Subcutaneous abdominal adipose tissue (tissue), 5 donors: ENCODE results near the gene RBMS3.

Experiments
- H3K27ac ChIP-seq: one replicate; pipeline ENCODE4 v1.7.0; 2013; ENCODE audit warnings: low read depth, mild to moderate bottlenecking, inconsistent platforms, low read length, moderate library complexity
- H3K27me3 ChIP-seq, 5 donors: one replicate each; pipeline ENCODE4 v1.7.0; 2013; ENCODE audit warnings: low read length in 5 of 5, inconsistent platforms in 1 of 5; ENCODE audit not compliant: control insufficient read depth in 5 of 5, insufficient read depth in 4 of 5
- H3K36me3 ChIP-seq, 5 donors: one replicate each; pipeline ENCODE4 v1.7.0; 2013; ENCODE audit warnings: low read length in 5 of 5; ENCODE audit not compliant: control insufficient read depth in 5 of 5, insufficient read depth in 5 of 5
- H3K4me1 ChIP-seq, 5 donors: one replicate each; pipeline ENCODE4 v1.7.0; 2013; ENCODE audit warnings: low read length in 5 of 5, mild to moderate bottlenecking in 3 of 5, moderate library complexity in 1 of 5; ENCODE audit not compliant: control insufficient read depth in 5 of 5, insufficient read depth in 5 of 5
- H3K4me3 ChIP-seq, 5 donors: one replicate each; pipeline ENCODE4 v1.7.0; 2013; ENCODE audit warnings: low read length in 5 of 5, low read depth in 1 of 5
- H3K9ac ChIP-seq, 5 donors: one replicate each; pipeline ENCODE4 v1.7.0; 2013; ENCODE audit warnings: low read length in 5 of 5, mild to moderate bottlenecking in 4 of 5, moderate library complexity in 3 of 5
- H3K9me3 ChIP-seq, 5 donors: one replicate each; pipeline ENCODE4 v1.7.0; 2013; ENCODE audit warnings: low read length in 5 of 5; ENCODE audit not compliant: control insufficient read depth in 5 of 5
- donor health status: healthy.
- donor health status: healthy.
- donor health status: healthy.
- donor health status: healthy.
- donor health status: healthy.

RBMS3 gene

DNA sequence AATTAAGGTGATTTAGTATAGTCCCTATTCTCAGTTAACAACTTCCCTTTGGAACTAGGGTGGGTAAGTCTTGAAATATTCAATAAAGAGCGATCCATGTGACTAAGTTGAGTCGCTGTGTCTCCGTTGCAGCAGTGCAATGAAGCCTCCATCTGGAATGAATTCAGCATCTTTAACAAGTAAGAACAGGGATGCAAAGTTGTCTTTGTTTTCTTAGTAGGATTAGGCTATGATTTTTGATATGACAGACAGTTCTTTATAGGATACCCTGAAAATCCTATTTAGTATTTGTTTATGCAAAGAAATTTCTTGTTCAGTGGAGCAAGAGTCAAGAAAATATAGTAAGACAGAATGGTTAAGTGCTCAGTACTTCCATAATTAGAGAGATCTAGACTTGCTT is 52.7 kb downstream of the RBMS3 start:
- H3K4me1 ChIP-seq, result peaks cover 0 to 56% (median 39%) of the 10 kb centered on the region in 5 donors

DNA sequence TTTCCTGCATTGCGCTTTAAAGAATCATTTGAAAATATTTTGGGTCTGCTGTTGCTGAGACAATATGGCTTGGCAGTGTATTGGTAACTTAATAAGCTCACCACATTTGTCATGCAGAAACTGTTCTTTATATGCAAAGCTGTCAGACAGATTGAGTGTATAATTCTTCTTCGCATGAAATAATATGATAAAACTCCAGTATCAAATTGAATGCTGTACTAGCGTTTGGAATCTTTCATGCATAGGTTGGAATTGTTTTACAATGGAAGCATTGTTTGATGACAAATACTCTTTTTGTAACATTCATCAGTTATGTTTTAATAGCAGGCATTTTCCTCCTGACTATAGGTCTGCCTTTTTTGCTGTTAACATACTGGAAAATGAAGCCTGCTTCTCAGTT is 53.8 kb downstream of the RBMS3 start:
- Histone ChIP-seq H3K36me3 (no peaks in the 10 kb centered on the region), H3K4me1 (peaks cover 0 to 60% (median 43%) of the 10 kb centered on the region in 5 donors), H3K9ac (no peak overlapping the region), H3K9me3 (no peaks in the 10 kb centered on the region), H3K27me3 (no peaks in the 10 kb centered on the region), H3K27ac (peak overlapping the region; percentile 87), H3K4me3 (peak overlapping the region in 1 of 5 donors; percentile 57)

More for the DNA sequence above, 52.7 kb downstream of the RBMS3 start:
- H3K4me3 ChIP-seq, result no peak overlapping the region
- H3K9me3 ChIP-seq, result no peaks in the 10 kb centered on the region
- H3K27me3 ChIP-seq, result no peaks in the 10 kb centered on the region
- no peak overlapping the region for H3K27ac ChIP-seq
- H3K36me3 ChIP-seq, result no peaks in the 10 kb centered on the region
- no peak overlapping the region for H3K9ac ChIP-seq

DNA sequence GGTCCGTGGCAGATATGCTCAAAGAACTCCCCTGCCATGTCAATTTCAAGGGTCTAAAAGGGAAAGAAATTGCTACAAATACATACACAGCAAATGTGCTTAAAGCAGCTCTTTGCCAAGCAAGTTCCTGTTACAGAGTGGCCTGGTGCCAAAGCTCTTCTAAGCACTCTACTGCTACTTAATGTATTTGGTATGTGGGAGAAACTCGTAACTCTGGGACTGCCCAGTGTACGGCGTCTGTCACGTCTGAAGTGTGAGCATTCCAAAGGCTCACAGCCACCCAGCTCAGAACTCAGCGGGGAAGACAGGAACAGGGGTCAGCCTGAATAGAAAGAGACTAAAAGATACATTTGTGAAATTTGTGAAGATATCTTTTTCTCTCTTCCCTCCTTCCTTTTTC is 54.6 kb downstream of the RBMS3 start:
- peak overlapping the region; percentile 30 to 79 (median 55) for H3K9ac ChIP-seq
- H3K27me3 ChIP-seq, result no peaks in the 10 kb centered on the region
- no peaks in the 10 kb centered on the region for H3K9me3 ChIP-seq
- H3K27ac ChIP-seq, result peak overlapping the region; percentile 87
- H3K4me3 ChIP-seq, result peak overlapping the region; percentile 38 to 57 (median 48)
- H3K36me3 ChIP-seq, result no peaks in the 10 kb centered on the region
- H3K4me1 ChIP-seq, result peaks cover 0 to 60% (median 41%) of the 10 kb centered on the region in 5 donors

GRCh38 chr3:29335943-29336342 is 55.1 kb downstream of the RBMS3 start:
- peaks cover 0 to 57% (median 36%) of the 10 kb centered on the region in 5 donors for H3K4me1 ChIP-seq
- H3K27ac ChIP-seq, result peak overlapping the region; percentile 87
- no peaks in the 10 kb centered on the region for H3K36me3 ChIP-seq
- peak overlapping the region; percentile 30 to 79 (median 55) for H3K9ac ChIP-seq
- no peaks in the 10 kb centered on the region for H3K9me3 ChIP-seq
- no peaks in the 10 kb centered on the region for H3K27me3 ChIP-seq
- H3K4me3 ChIP-seq, result peak overlapping the region in 4 of 5 donors; percentile 39 to 57 (median 51)

DNA sequence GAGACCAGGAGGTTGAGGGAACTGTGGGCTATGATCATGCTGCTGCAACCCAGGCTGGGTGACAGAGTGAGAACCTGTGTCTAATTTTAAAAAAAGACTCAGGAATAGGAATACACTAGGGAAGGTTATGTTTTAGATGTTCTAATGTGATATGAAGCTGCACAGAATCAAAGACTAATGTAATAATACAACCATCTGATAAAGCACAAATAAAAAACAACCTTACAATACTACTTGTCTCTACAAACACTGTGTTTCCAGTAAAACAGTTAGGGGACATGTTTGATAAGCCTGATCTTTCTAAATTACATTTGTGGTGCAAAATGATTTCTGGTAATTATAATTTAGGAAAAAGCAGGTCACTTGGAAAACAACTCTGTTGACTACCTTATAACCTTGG is 56.7 kb downstream of the RBMS3 start:
- H3K9ac ChIP-seq, result no peak overlapping the region
- H3K9me3 ChIP-seq, result no peaks in the 10 kb centered on the region
- no peak overlapping the region for H3K4me3 ChIP-seq
- H3K27ac ChIP-seq, result no peak overlapping the region
- no peaks in the 10 kb centered on the region for H3K27me3 ChIP-seq
- peaks cover 0 to 44% (median 31%) of the 10 kb centered on the region in 5 donors for H3K4me1 ChIP-seq
- no peaks in the 10 kb centered on the region for H3K36me3 ChIP-seq

DNA sequence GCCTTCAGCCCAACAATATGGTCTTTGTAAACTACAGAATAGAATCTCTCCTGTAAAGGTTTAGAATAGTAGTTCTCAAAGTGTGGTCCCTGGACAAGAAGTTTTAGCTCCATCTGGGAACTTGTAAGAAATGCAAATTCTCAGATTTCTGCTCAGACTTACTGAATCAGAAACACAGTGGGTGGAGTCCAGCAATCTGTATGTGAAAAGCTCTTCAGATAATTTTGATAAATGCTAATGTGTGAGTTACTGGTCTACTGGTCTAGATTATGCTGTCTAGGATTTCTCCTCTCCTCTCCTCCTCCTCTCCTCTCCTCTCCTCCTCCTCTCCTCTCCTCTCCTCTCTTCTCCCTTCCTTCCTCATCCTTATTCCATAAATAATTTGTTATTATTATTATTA is 57.5 kb downstream of the RBMS3 start:
- Histone ChIP-seq H3K4me1 (peaks cover 0 to 38% (median 28%) of the 10 kb centered on the region in 5 donors), H3K9me3 (no peaks in the 10 kb centered on the region), H3K27ac (no peak overlapping the region), H3K36me3 (no peaks in the 10 kb centered on the region), H3K9ac (no peak overlapping the region), H3K4me3 (no peak overlapping the region), H3K27me3 (no peaks in the 10 kb centered on the region)

- Histone ChIP-seq H3K4me1 (peaks cover 0 to 29% (median 27%) of the 10 kb centered on the region in 5 donors), H3K36me3 (no peaks in the 10 kb centered on the region), H3K27me3 (no peaks in the 10 kb centered on the region), H3K9ac (no peak overlapping the region), H3K9me3 (no peaks in the 10 kb centered on the region), H3K27ac (no peak overlapping the region), H3K4me3 (no peak overlapping the region)
Measured at GRCh38 chr3:29339016-29339833, 58.4 kb downstream of the RBMS3 start.

DNA sequence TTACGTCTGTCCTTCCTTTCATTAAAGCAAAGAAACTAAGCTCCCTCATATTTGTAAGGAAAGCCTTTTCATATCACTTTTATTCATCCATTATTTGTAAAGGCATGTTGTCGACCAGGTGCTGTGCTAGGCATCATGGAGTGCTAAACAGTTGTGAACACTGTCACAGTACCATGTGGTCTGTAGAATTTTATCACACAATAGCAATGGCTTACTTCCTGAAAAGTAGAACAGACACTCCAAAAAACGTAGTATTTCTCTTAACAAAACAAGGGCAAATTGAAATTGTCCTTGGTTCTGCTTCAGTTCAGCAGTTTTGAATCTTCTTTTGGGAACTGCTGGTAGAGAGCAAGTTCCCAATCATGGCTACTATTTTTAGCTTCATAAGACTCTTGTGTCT is 63.3 kb downstream of the RBMS3 start:
- H3K9me3 ChIP-seq, result no peaks in the 10 kb centered on the region
- H3K27ac ChIP-seq, result no peak overlapping the region
- peaks cover 0 to 16% (median 14%) of the 10 kb centered on the region in 5 donors for H3K4me1 ChIP-seq
- H3K9ac ChIP-seq, result no peak overlapping the region
- no peak overlapping the region for H3K4me3 ChIP-seq
- H3K27me3 ChIP-seq, result no peaks in the 10 kb centered on the region
- no peaks in the 10 kb centered on the region for H3K36me3 ChIP-seq

DNA sequence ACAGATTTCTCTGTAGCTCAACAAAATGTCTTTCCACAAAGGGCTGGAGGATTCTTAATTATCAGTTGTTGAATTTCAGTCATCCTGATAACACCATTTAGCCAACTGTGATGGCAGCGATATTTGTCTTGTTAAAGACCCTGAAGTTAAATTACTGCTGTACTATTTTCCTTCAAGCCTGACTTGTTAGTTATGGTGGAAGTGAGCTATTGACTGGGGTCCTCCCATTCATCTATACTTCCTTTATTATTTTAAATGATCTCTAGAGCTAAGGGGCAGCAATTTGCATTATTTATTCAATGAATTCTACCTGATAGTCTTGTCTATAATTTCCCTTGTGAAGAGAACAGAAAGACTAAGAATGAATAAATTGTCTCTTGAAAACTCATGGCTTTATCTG is 64.1 kb downstream of the RBMS3 start:
- Histone ChIP-seq H3K36me3 (no peaks in the 10 kb centered on the region), H3K9ac (no peak overlapping the region), H3K4me1 (peaks cover 0 to 15% (median 11%) of the 10 kb centered on the region in 5 donors), H3K27me3 (no peaks in the 10 kb centered on the region), H3K9me3 (no peaks in the 10 kb centered on the region), H3K27ac (no peak overlapping the region), H3K4me3 (no peak overlapping the region)

- Histone ChIP-seq H3K27ac (no peak overlapping the region), H3K4me1 (peaks cover 0 to 11% (median 9%) of the 10 kb centered on the region in 5 donors), H3K9ac (no peak overlapping the region), H3K27me3 (no peaks in the 10 kb centered on the region), H3K4me3 (no peak overlapping the region), H3K9me3 (no peaks in the 10 kb centered on the region), H3K36me3 (no peaks in the 10 kb centered on the region)
Measured at GRCh38 chr3:29345516-29346300, 64.8 kb downstream of the RBMS3 start.
